Measurements from ENCODE around the gene GALNT2. TPM values are rescaled to one million over a fixed set of nuclear protein-coding genes. Genes with fewer than 3 reads are reported as not detected.

GALNT2 gene
- total and polyA plus RNA-seq, 10 of the 15 experiments (the other 5 are each of a cell fraction or from before 2014, with no cell fraction given), result 0.52 to 27.7 (median 16.3) TPM

DNA sequence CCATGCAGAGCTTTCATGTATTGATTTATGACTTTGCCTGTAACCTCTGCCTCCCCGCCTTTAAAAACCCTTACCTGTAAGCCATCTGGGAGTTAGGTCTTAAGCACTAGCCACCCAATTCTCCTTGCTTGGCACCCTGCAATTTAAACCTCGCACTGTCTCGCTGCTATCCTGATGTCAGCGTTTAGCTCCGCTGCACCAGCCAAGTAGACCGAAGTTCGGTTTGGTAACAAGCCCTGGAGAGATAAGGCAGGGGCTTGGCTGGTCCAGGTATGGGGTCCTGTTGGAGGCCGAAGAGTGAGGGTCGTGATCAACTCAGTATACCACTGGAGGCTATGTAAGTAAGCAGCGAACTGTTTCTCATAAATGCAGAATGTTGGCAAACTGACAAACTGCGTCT is 64.4 kb downstream of the GALNT2 start:
- intact Hi-C loops (cut with micrococcal nuclease; ENCODE audit: unreplicated experiment) (no loop called here), in situ Hi-C loops (cut with MboI) (no loop called here)
- ChIA-PET SMC1A (ENCODE audit: uncharacterized antibody, unreplicated experiment) (interaction anchor here (1.0 to 2.7 kb wide), 3 partner anchors 8 to 27 kb away, joined by 3 to 18 read pairs (median 4); no protein-coding TSS in a partner anchor), CTCF (interaction anchor here (0.7 to 1.5 kb wide), 3 partner anchors 8 to 19 kb away, joined by 3 read pairs; no protein-coding TSS in a partner anchor), POLR2A (interaction anchor here (1.5 kb wide), 1 partner anchor 15 kb away, joined by 4 read pairs; no protein-coding TSS in a partner anchor), RAD21 (ENCODE audit: unreplicated experiment) (interaction anchor here (2.0 kb wide), 1 partner anchor 15 kb away, joined by 5 read pairs; no protein-coding TSS in a partner anchor)
- no peaks in the 10 kb centered on the region for H3K9me3 ChIP-seq (replicated peaks; ENCODE audit: control insufficient read depth, insufficient read depth, low read length)
- no peak overlapping the region for H2AFZ ChIP-seq (ENCODE audit: control insufficient read depth, low read depth, low read length)
- H3K36me3 ChIP-seq (ENCODE audit: control insufficient read depth in 2 of 2, insufficient read depth in 2 of 2, low read length in 1 of 2), result no peaks in the 10 kb centered on the region; a peak in 2 of 4 replicates
- no peak overlapping the region for H3K9ac ChIP-seq (ENCODE audit: control insufficient read depth, insufficient read depth, low read length)
- 95% methylated on average over 11 of the region's 11 CpGs for WGBS (ENCODE audit: insufficient coverage, insufficient replicate concordance, low lambda C conversion rate, missing lambda C conversion rate)
- ATAC-seq (no peak), DNase-seq (ENCODE audit: low read depth, low spot score) (no peak), FAIRE-seq (no peak)
- H3K27ac ChIP-seq (ENCODE audit: control insufficient read depth, insufficient read depth), result no peak overlapping the region
- H3K4me2 ChIP-seq (ENCODE audit: control insufficient read depth, insufficient read depth), result no peak overlapping the region
- no peak overlapping the region for H3K4me3 ChIP-seq
- TF ChIP-seq SIN3A (IDR thresholded peaks at IDR 0.05; ENCODE audit: low read depth, low read length) (no peak), MXI1 (IDR thresholded peaks at IDR 0.05; ENCODE audit: low read depth, low read length) (no peak), STAT1 (conservative IDR thresholded peaks at IDR 0.05) (no peak), HDGF (IDR thresholded peaks at IDR 0.05) (no peak), TARDBP (IDR thresholded peaks at IDR 0.05; ENCODE audit: borderline replicate concordance) (no peak), NFYA (IDR thresholded peaks at IDR 0.05; ENCODE audit: borderline replicate concordance, low read depth, low read length) (no peak), IKZF2 (IDR thresholded peaks at IDR 0.05) (no peak), CBX5 (IDR thresholded peaks at IDR 0.05; ENCODE audit: low read depth) (no peak), POLR2AphosphoS5 (IDR thresholded peaks at IDR 0.05; ENCODE audit: low read length) (no peak), PML (IDR thresholded peaks at IDR 0.05; ENCODE audit: low read length) (no peak), NFYB (IDR thresholded peaks at IDR 0.05; ENCODE audit: insufficient read depth, low read depth, low read length) (no peak), SP1 (IDR thresholded peaks at IDR 0.05; ENCODE audit: low read depth, low read length) (no peak), RB1 (IDR thresholded peaks at IDR 0.05; ENCODE audit: borderline replicate concordance) (no peak), MYC (IDR thresholded peaks at IDR 0.05; ENCODE audit: insufficient read depth, insufficient read length, insufficient replicate concordance, low read length, severe bottlenecking) (no peak), KLF5 (IDR thresholded peaks at IDR 0.05; ENCODE audit: partially characterized antibody) (no peak)
- TF ChIP-seq, protein P1, sequence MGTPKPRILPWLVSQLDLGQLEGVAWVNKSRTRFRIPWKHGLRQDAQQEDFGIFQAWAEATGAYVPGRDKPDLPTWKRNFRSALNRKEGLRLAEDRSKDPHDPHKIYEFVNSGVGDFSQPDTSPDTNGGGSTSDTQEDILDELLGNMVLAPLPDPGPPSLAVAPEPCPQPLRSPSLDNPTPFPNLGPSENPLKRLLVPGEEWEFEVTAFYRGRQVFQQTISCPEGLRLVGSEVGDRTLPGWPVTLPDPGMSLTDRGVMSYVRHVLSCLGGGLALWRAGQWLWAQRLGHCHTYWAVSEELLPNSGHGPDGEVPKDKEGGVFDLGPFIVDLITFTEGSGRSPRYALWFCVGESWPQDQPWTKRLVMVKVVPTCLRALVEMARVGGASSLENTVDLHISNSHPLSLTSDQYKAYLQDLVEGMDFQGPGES (IDR thresholded peaks at IDR 0.05), result no peak
- TF ChIP-seq, protein P2, sequence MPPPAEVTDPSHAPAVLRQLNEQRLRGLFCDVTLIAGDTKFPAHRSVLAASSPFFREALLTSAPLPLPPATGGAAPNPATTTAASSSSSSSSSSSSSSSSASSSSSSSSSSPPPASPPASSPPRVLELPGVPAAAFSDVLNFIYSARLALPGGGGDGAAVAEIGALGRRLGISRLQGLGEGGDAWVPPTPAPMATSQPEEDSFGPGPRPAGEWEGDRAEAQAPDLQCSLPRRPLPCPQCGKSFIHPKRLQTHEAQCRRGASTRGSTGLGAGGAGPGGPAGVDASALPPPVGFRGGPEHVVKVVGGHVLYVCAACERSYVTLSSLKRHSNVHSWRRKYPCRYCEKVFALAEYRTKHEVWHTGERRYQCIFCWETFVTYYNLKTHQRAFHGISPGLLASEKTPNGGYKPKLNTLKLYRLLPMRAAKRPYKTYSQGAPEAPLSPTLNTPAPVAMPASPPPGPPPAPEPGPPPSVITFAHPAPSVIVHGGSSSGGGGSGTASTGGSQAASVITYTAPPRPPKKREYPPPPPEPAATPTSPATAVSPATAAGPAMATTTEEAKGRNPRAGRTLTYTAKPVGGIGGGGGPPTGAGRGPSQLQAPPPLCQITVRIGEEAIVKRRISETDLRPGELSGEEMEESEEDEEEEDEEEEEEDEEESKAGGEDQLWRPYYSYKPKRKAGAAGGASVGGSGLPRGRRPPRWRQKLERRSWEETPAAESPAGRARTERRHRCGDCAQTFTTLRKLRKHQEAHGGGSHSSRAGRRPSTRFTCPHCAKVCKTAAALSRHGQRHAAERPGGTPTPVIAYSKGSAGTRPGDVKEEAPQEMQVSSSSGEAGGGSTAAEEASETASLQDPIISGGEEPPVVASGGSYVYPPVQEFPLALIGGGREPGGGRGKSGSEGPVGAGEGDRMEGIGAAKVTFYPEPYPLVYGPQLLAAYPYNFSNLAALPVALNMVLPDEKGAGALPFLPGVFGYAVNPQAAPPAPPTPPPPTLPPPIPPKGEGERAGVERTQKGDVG (CRISPR knock-in tag; IDR thresholded peaks at IDR 0.05), result no peak
- TF ChIP-seq, protein P3, sequence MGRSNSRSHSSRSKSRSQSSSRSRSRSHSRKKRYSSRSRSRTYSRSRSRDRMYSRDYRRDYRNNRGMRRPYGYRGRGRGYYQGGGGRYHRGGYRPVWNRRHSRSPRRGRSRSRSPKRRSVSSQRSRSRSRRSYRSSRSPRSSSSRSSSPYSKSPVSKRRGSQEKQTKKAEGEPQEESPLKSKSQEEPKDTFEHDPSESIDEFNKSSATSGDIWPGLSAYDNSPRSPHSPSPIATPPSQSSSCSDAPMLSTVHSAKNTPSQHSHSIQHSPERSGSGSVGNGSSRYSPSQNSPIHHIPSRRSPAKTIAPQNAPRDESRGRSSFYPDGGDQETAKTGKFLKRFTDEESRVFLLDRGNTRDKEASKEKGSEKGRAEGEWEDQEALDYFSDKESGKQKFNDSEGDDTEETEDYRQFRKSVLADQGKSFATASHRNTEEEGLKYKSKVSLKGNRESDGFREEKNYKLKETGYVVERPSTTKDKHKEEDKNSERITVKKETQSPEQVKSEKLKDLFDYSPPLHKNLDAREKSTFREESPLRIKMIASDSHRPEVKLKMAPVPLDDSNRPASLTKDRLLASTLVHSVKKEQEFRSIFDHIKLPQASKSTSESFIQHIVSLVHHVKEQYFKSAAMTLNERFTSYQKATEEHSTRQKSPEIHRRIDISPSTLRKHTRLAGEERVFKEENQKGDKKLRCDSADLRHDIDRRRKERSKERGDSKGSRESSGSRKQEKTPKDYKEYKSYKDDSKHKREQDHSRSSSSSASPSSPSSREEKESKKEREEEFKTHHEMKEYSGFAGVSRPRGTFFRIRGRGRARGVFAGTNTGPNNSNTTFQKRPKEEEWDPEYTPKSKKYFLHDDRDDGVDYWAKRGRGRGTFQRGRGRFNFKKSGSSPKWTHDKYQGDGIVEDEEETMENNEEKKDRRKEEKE (IDR thresholded peaks at IDR 0.05), result no peak
- peaks cover 5% of the 10 kb centered on the region for H3K4me1 ChIP-seq (ENCODE audit: control insufficient read depth, insufficient read depth, low read length)
- no TSS peak for BruUV-seq (replicated peaks)
- H3K79me2 ChIP-seq (ENCODE audit: control insufficient read depth, insufficient read depth, low read length), result peaks cover 8% of the 10 kb centered on the region
- H4K20me1 ChIP-seq (ENCODE audit: control insufficient read depth, insufficient read depth), result no peaks in the 10 kb centered on the region
- no peaks in the 10 kb centered on the region for H3K27me3 ChIP-seq (replicated peaks in 1 of 2; ENCODE audit: control insufficient read depth in 2 of 2, insufficient read depth in 2 of 2, low read length in 1 of 2)
